Vagina (tissue), 2 donors: ENCODE data around the gene RSPH1. TPM values are rescaled to one million over a fixed set of nuclear protein-coding genes. Genes with fewer than 3 reads are reported as not detected.

Experiments
- DNase-seq, 2 donors: peaks; one replicate each; pipeline ENCODE4 v3.0.0-alpha.2; 2017; ENCODE audit errors: extremely low spot score in 2 of 2
- H3K27ac ChIP-seq: fragments of 200-600 bp; sonication (generic); one replicate; pipeline ENCODE4 v1.5.1; 2019
- H3K27me3 ChIP-seq: fragments of 200-600 bp; sonication (generic); one replicate; pipeline ENCODE4 v1.5.1; 2019
- H3K36me3 ChIP-seq, 2 donors: fragments of 200-600 bp; sonication (generic); one replicate each; pipeline ENCODE4 v1.5.1; 2017 to 2019
- H3K4me1 ChIP-seq: fragments of 200-600 bp; sonication (generic); one replicate; pipeline ENCODE4 v1.5.1; 2019
- H3K4me3 ChIP-seq, 2 donors: fragments of 200-600 bp; sonication (generic); 1 replicate in 1 of 2; 2 replicates in 1 of 2; pipeline ENCODE4 v1.5.1; 2016 to 2019
- H3K9me3 ChIP-seq: fragments of 200-600 bp; sonication (generic); one replicate; pipeline ENCODE4 v1.5.1; 2019
- POLR2A ChIP-seq, 2 donors: fragments of 450-650 bp; IDR thresholded peaks; one replicate each; pipeline ENCODE4 v1.6.1; 2017; ENCODE audit warnings: antibody characterized with exemption in 2 of 2, mild to moderate bottlenecking in 2 of 2, moderate library complexity in 2 of 2
- POLR2AphosphoS5 ChIP-seq, 2 donors: sonication (generic); formaldehyde crosslinking; IDR thresholded peaks; one replicate each; pipeline ENCODE4 v1.9.0; 2017; ENCODE audit warnings: antibody characterized with exemption in 2 of 2, mild to moderate bottlenecking in 2 of 2, low read depth in 1 of 2; ENCODE audit not compliant: insufficient read depth in 1 of 2
- intact Hi-C: fragments of 100-400 bp; cut with DNase I; formaldehyde crosslinking; loops from one replicate; pipeline ENCODE4 v1.15.1; 2023
- total RNA-seq: library from RNA; depleted of rRNA; stranded (reverse); fragments of >200 nt; gene quantifications from one replicate; pipeline ENCODE4 v1.2.3, GENCODE V29; 2016
- TF ChIP-seq, protein P1 (sequence below), 3 experiments: fragments of 450-650 bp in 2 of 3; fragments of 200-600 bp in 1 of 3; sonication (generic) in 1 of 3; IDR thresholded peaks; one replicate each; pipeline ENCODE4 v1.5.1; 2017 to 2019; ENCODE audit warnings: antibody characterized with exemption in 3 of 3, mild to moderate bottlenecking in 2 of 3, moderate library complexity in 2 of 3

The RSPH1 gene
- total RNA-seq, 1 donor from 2014 or later = not detected

DNA sequence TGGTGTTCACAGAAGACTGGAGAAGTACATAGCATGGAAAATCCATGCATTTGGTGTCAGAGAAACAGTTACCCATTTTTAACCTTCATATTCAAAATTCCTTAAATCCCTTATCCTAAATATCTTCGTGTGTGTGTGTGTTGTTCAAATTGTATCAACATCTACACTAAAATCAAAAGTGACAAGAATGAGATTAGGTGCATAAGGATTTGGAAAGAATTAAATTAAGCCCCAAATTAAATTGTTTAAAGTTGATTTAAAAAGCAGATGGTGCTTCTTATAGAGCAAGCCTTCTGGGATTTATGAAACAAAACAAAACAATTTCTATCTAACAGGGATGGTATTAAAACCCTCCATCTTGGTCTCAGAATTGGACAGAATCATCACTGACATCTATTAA is 4.7 kb downstream of the RSPH1 start:
- intact Hi-C loops = no loop called here
- DNase-seq = no peak
- Histone ChIP-seq H3K27ac (no peak overlapping the region), H3K4me1 (peaks cover 5% of the 10 kb centered on the region), H3K36me3 (no peaks in the 10 kb centered on the region), H3K4me3 (no peak overlapping the region), H3K27me3 (no peaks in the 10 kb centered on the region), H3K9me3 (no peaks in the 10 kb centered on the region)
- TF ChIP-seq POLR2A (IDR thresholded peaks at IDR 0.05) = no peak
- TF ChIP-seq, protein P1, sequence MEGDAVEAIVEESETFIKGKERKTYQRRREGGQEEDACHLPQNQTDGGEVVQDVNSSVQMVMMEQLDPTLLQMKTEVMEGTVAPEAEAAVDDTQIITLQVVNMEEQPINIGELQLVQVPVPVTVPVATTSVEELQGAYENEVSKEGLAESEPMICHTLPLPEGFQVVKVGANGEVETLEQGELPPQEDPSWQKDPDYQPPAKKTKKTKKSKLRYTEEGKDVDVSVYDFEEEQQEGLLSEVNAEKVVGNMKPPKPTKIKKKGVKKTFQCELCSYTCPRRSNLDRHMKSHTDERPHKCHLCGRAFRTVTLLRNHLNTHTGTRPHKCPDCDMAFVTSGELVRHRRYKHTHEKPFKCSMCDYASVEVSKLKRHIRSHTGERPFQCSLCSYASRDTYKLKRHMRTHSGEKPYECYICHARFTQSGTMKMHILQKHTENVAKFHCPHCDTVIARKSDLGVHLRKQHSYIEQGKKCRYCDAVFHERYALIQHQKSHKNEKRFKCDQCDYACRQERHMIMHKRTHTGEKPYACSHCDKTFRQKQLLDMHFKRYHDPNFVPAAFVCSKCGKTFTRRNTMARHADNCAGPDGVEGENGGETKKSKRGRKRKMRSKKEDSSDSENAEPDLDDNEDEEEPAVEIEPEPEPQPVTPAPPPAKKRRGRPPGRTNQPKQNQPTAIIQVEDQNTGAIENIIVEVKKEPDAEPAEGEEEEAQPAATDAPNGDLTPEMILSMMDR (IDR thresholded peaks at IDR 0.05) = no peak
- TF ChIP-seq POLR2AphosphoS5 (IDR thresholded peaks at IDR 0.05; ENCODE audit: insufficient read depth in 1 of 2, low read depth in 1 of 2) = no peak

DNA sequence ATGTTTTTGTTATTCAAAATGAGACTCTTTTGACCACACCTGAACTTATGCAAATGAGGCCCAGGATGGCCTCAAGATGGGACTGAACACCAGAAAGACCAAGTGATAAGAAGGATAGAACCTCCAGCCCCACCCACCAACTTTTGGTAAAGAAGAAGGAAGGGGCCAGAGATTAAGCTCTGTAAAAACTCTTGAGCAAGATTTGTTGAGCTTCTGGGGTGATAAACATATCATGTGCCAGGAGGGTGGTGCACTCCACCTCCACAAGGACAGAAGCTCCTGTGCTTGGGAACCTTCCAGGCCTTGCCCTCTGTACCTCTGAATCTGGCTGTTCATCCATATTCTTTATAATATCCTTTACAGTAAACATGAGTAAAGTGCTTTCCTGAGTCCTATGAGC is 5.3 kb downstream of the RSPH1 start:
- Histone ChIP-seq H3K27ac (no peak overlapping the region), H3K9me3 (no peaks in the 10 kb centered on the region), H3K4me1 (peaks cover 3% of the 10 kb centered on the region), H3K36me3 (no peaks in the 10 kb centered on the region), H3K27me3 (no peaks in the 10 kb centered on the region), H3K4me3 (no peak overlapping the region)
- intact Hi-C loops = no loop called here
- no peak for DNase-seq
- TF ChIP-seq, protein P1 (IDR thresholded peaks at IDR 0.05) = no peak
- TF ChIP-seq POLR2AphosphoS5 (IDR thresholded peaks at IDR 0.05; ENCODE audit: insufficient read depth in 1 of 2, low read depth in 1 of 2) (no peak), POLR2A (IDR thresholded peaks at IDR 0.05) (no peak)

DNA sequence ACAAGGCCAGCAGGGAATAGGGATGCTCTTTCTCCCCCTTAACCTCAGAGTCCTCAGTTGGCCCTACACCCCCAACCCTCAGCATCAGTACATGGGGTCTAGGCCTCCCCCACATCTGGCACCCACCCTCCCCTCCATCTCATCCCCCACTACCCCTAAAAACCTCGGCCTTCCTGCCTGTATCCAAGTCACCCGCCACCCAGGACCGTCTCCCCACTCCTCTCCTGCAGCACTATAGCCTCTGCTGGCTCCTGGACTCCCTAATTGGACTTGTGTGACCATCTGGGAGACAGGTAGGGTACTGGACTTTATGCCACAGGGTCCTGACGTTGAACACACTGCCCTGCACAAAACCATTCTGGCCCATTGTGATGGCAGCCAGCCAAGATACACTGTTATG is 6.0 kb downstream of the RSPH1 start:
- no peak overlapping the region for H3K27ac ChIP-seq
- peak in 1 of 2 donors; percentile 69 for DNase-seq
- H3K4me1 ChIP-seq = no peaks in the 10 kb centered on the region
- no peaks in the 10 kb centered on the region for H3K36me3 ChIP-seq
- no peak for TF ChIP-seq POLR2A (IDR thresholded peaks at IDR 0.05)
- TF ChIP-seq, protein P1 (IDR thresholded peaks at IDR 0.05) = no peak
- TF ChIP-seq POLR2AphosphoS5 (IDR thresholded peaks at IDR 0.05; ENCODE audit: insufficient read depth in 1 of 2, low read depth in 1 of 2) = no peak
- intact Hi-C loops = no loop called here
- no peak overlapping the region for H3K4me3 ChIP-seq
- H3K27me3 ChIP-seq = no peaks in the 10 kb centered on the region
- no peaks in the 10 kb centered on the region for H3K9me3 ChIP-seq

DNA sequence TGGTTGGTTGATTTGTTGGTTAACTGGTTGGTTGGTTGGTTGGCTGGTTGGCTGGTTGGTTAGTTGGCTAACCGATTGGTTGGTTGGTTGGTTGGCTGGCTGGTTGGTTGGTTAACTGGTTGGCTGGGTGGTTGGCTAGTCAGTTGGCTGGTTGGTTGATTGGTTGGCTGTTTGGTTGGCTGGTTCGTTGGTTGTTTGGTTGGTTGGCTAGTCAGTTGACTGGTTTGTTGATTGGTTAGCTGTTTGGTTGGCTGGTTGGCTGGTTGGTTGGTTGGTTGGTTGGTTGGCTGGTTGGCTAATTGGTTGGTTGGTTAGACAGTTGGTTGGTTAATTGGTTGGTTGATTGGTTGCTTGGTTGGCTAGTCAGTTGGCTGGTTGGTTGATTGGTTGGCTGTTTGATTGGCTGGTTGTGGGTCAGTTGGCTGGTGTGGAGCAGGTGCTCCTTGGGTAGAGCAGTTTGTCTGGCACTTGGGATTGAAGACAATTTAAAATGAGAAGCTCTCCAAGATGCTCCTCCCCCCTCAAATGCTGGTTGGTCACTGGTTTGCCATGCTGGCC is 6.9 kb downstream of the RSPH1 start:
- intact Hi-C loops = no loop called here
- no peak for TF ChIP-seq POLR2AphosphoS5 (IDR thresholded peaks at IDR 0.05; ENCODE audit: insufficient read depth in 1 of 2, low read depth in 1 of 2)
- H3K9me3 ChIP-seq = no peaks in the 10 kb centered on the region

DNA sequence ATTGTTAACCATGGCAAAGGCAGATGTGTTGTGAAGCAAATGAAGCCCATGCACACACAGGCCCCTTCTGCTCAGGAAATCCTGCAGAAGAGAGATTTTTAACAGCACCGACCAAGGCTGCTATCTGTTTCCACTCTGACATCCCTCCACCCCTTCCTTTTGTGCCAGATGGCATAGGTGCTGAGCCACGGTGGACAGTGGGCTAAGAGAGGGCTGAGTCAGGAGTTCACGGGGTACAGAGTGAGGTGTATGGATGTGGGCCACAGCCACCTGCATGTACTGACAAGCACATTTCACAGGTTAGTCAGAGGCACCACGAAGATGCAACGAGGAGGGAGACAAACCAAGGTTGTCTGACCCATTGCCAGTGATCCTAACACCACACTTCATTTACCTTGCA is 9.5 kb downstream of the RSPH1 start:
- Histone ChIP-seq H3K4me3 (no peak overlapping the region), H3K27ac (no peak overlapping the region), H3K4me1 (no peaks in the 10 kb centered on the region), H3K27me3 (no peaks in the 10 kb centered on the region), H3K36me3 (no peaks in the 10 kb centered on the region), H3K9me3 (no peaks in the 10 kb centered on the region)
- intact Hi-C loops = no loop called here
- peak in 1 of 2 donors; percentile 34 for DNase-seq
- TF ChIP-seq POLR2A (IDR thresholded peaks at IDR 0.05) = no peak
- TF ChIP-seq, protein P1 (IDR thresholded peaks at IDR 0.05) = no peak
- no peak for TF ChIP-seq POLR2AphosphoS5 (IDR thresholded peaks at IDR 0.05; ENCODE audit: insufficient read depth in 1 of 2, low read depth in 1 of 2)

More for the DNA sequence above, 6.9 kb downstream of the RSPH1 start:
- Histone ChIP-seq H3K4me1 (no peaks in the 10 kb centered on the region), H3K4me3 (no peak overlapping the region), H3K27me3 (no peaks in the 10 kb centered on the region), H3K27ac (no peak overlapping the region), H3K36me3 (no peaks in the 10 kb centered on the region)
- peak in 1 of 2 donors; percentile 65 for DNase-seq
